Ectodermal cell (in vitro differentiated cells): ENCODE data around the gene NTF3.

Experiments used
- H3K27ac ChIP-seq: 2 replicates; pipeline ENCODE4 v1.7.0; 2013; ENCODE audit warnings: mild to moderate bottlenecking, low read depth, low read length; ENCODE audit not compliant: insufficient read depth, poor library complexity, severe bottlenecking
- H3K27me3 ChIP-seq: 2 replicates; pipeline ENCODE4 v1.7.0; 2013; ENCODE audit warnings: mild to moderate bottlenecking, low read length; ENCODE audit not compliant: insufficient read depth, control insufficient read depth, poor library complexity, severe bottlenecking
- H3K36me3 ChIP-seq: one replicate; pipeline ENCODE4 v1.7.0; 2013; ENCODE audit warnings: low read length; ENCODE audit not compliant: control insufficient read depth, insufficient read depth
- H3K4me1 ChIP-seq: one replicate; pipeline ENCODE4 v1.7.0; 2013; ENCODE audit warnings: low read length; ENCODE audit not compliant: control insufficient read depth, insufficient read depth
- H3K4me3 ChIP-seq: 2 replicates; pipeline ENCODE4 v1.7.0; 2013; ENCODE audit warnings: low read depth, low read length, control low read depth; ENCODE audit not compliant: insufficient read depth
- H3K9me3 ChIP-seq: 2 replicates; pipeline ENCODE4 v1.7.0; 2013; ENCODE audit warnings: mild to moderate bottlenecking, low read length, moderate library complexity; ENCODE audit not compliant: control insufficient read depth
- WGBS, 2 experiments: methylation state at CpG; one replicate each; pipeline ENCODE4 v1.1.7; 2013; ENCODE audit warnings: missing lambda C conversion rate in 2 of 2; 5-methylcytosine and 5-hydroxymethylcytosine counted together

NTF3 gene

GRCh38 chr12:5456906-5457305 is 25.0 kb downstream of the NTF3 start:
- H3K4me1 ChIP-seq = no peaks in the 10 kb centered on the region
- H3K36me3 ChIP-seq = no peaks in the 10 kb centered on the region
- H3K27ac ChIP-seq = no peak overlapping the region
- WGBS, 2 experiments = 87 to 94% methylated on average over 8 of the region's 8 CpGs
- no peak overlapping the region for H3K4me3 ChIP-seq
- no peaks in the 10 kb centered on the region for H3K9me3 ChIP-seq
- H3K27me3 ChIP-seq = no peaks in the 10 kb centered on the region

- no peaks in the 10 kb centered on the region for H3K36me3 ChIP-seq
- no peak overlapping the region for H3K4me3 ChIP-seq
- WGBS, 2 experiments = 88 to 92% methylated on average over 12 of the region's 12 CpGs
- H3K4me1 ChIP-seq = no peaks in the 10 kb centered on the region
- H3K27ac ChIP-seq = no peak overlapping the region
- H3K27me3 ChIP-seq = no peaks in the 10 kb centered on the region
- H3K9me3 ChIP-seq = no peaks in the 10 kb centered on the region
These were observed 26.5 kb downstream of the NTF3 start for GRCh38 chr12:5458229-5459050.

- Histone ChIP-seq H3K4me1 (no peaks in the 10 kb centered on the region), H3K4me3 (no peak overlapping the region), H3K9me3 (no peaks in the 10 kb centered on the region), H3K27me3 (no peaks in the 10 kb centered on the region), H3K36me3 (no peaks in the 10 kb centered on the region), H3K27ac (no peak overlapping the region)
- WGBS, 2 experiments = 95 to 96% methylated on average over 10 of the region's 10 CpGs
These were observed 27.3 kb downstream of the NTF3 start for GRCh38 chr12:5459051-5459782.

- Histone ChIP-seq H3K9me3 (no peaks in the 10 kb centered on the region), H3K36me3 (no peaks in the 10 kb centered on the region), H3K27me3 (no peaks in the 10 kb centered on the region), H3K4me1 (no peaks in the 10 kb centered on the region), H3K4me3 (no peak overlapping the region), H3K27ac (no peak overlapping the region)
- WGBS, 2 experiments = 97 to 100% methylated on average over 1 to 2 of the region's 2 CpGs
These were observed 28.9 kb downstream of the NTF3 start for GRCh38 chr12:5460817-5461216.

GRCh38 chr12:5461966-5462365 is 30.1 kb downstream of the NTF3 start:
- WGBS, 2 experiments = 85 to 100% methylated on average over 1 of the region's 1 CpG
- Histone ChIP-seq H3K27ac (no peak overlapping the region), H3K4me3 (no peak overlapping the region), H3K9me3 (no peaks in the 10 kb centered on the region), H3K4me1 (no peaks in the 10 kb centered on the region), H3K36me3 (no peaks in the 10 kb centered on the region), H3K27me3 (no peaks in the 10 kb centered on the region)

- Histone ChIP-seq H3K4me3 (no peak overlapping the region), H3K36me3 (no peaks in the 10 kb centered on the region), H3K9me3 (no peaks in the 10 kb centered on the region), H3K27me3 (no peaks in the 10 kb centered on the region), H3K27ac (no peak overlapping the region), H3K4me1 (no peaks in the 10 kb centered on the region)
- 90 to 94% methylated on average over 2 of the region's 2 CpGs for WGBS, 2 experiments
These were observed 32.2 kb downstream of the NTF3 start for GRCh38 chr12:5464096-5464495.

GRCh38 chr12:5465384-5465783 is 33.5 kb downstream of the NTF3 start:
- 93% methylated on average over 6 of the region's 6 CpGs for WGBS, 2 experiments

GRCh38 chr12:5466521-5466960 is 34.6 kb downstream of the NTF3 start:
- 94 to 96% methylated on average over 4 to 5 of the region's 5 CpGs for WGBS, 2 experiments
- no peaks in the 10 kb centered on the region for H3K9me3 ChIP-seq
- no peak overlapping the region for H3K27ac ChIP-seq
- no peaks in the 10 kb centered on the region for H3K4me1 ChIP-seq
- no peaks in the 10 kb centered on the region for H3K27me3 ChIP-seq
- no peak overlapping the region for H3K4me3 ChIP-seq
- H3K36me3 ChIP-seq = no peaks in the 10 kb centered on the region

More at GRCh38 chr12:5465384-5465783, 33.5 kb downstream of the NTF3 start:
- H3K4me3 ChIP-seq = no peak overlapping the region
- no peak overlapping the region for H3K27ac ChIP-seq
- no peaks in the 10 kb centered on the region for H3K36me3 ChIP-seq
- H3K9me3 ChIP-seq = no peaks in the 10 kb centered on the region
- H3K27me3 ChIP-seq = no peaks in the 10 kb centered on the region
- no peaks in the 10 kb centered on the region for H3K4me1 ChIP-seq

GRCh38 chr12:5467931-5468330 is 36.0 kb downstream of the NTF3 start:
- 90 to 100% methylated on average over 1 to 2 of the region's 2 CpGs for WGBS, 2 experiments
- no peaks in the 10 kb centered on the region for H3K4me1 ChIP-seq
- no peaks in the 10 kb centered on the region for H3K27me3 ChIP-seq
- H3K9me3 ChIP-seq = no peaks in the 10 kb centered on the region
- H3K36me3 ChIP-seq = no peaks in the 10 kb centered on the region
- no peak overlapping the region for H3K4me3 ChIP-seq
- no peak overlapping the region for H3K27ac ChIP-seq

- Histone ChIP-seq H3K9me3 (no peaks in the 10 kb centered on the region), H3K4me3 (no peak overlapping the region), H3K4me1 (no peaks in the 10 kb centered on the region), H3K36me3 (no peaks in the 10 kb centered on the region), H3K27me3 (no peaks in the 10 kb centered on the region), H3K27ac (no peak overlapping the region)
- 91 to 93% methylated on average over 7 of the region's 7 CpGs for WGBS, 2 experiments
These were observed 38.3 kb downstream of the NTF3 start for GRCh38 chr12:5470221-5470620.
